Activated effector memory CD4-positive, alpha-beta T cell treated with anti-CD3 and anti-CD28 coated beads, Interleukin-2, amount 50 U/mL, for 16 hours (primary cell): Measurements from ENCODE around the gene AKR1B1.
"Not testable (repeated sequence)": the region's sequence is repeated elsewhere in the genome, so short reads cannot be mapped to it uniquely, and the experiment has no call there.

Experiments used
- DNase-seq: peaks from one replicate; pipeline ENCODE4 v3.0.0-alpha.2; 2020

AKR1B1 gene

GRCh38 chr7:134458806-134459698 is at the start of gene AKR1B1:
TSS of gene AKR1B1 (minus strand) at chr7:134459100. CDS start at chr7:134459062, 38 bp downstream.
- DNase-seq = peak; percentile 93

- DNase-seq = no peak
Observed at GRCh38 chr7:134505856-134506255, 47.0 kb upstream of the AKR1B1 start.

GRCh38 chr7:134504660-134505164 is 45.8 kb upstream of the AKR1B1 start:
- no peak for DNase-seq

- no peak for DNase-seq
Observed at GRCh38 chr7:134502463-134503371, 43.8 kb upstream of the AKR1B1 start.

GRCh38 chr7:134500982-134501381 is 42.1 kb upstream of the AKR1B1 start:
- DNase-seq = no peak

- no peak for DNase-seq
Observed at GRCh38 chr7:134500406-134500805, 41.5 kb upstream of the AKR1B1 start.

GRCh38 chr7:134495546-134495945 is 36.6 kb upstream of the AKR1B1 start:
- no peak for DNase-seq

- no peak for DNase-seq
Observed at GRCh38 chr7:134493091-134493490, 34.2 kb upstream of the AKR1B1 start.

GRCh38 chr7:134487721-134488120 is 28.8 kb upstream of the AKR1B1 start:
- not testable (repeated sequence) for DNase-seq

GRCh38 chr7:134485203-134485602 is 26.3 kb upstream of the AKR1B1 start:
- DNase-seq = no peak

GRCh38 chr7:134483296-134483695 is 24.4 kb upstream of the AKR1B1 start:
- no peak for DNase-seq

- DNase-seq = no peak
Observed at GRCh38 chr7:134482858-134483257, 24.0 kb upstream of the AKR1B1 start.

GRCh38 chr7:134481167-134481566 is 22.3 kb upstream of the AKR1B1 start:
- DNase-seq = no peak

- no peak for DNase-seq
Observed at GRCh38 chr7:134480730-134481129, 21.8 kb upstream of the AKR1B1 start.

GRCh38 chr7:134480202-134480601 is 21.3 kb upstream of the AKR1B1 start:
- DNase-seq = no peak

GRCh38 chr7:134478707-134479106 is 19.8 kb upstream of the AKR1B1 start:
- DNase-seq = no peak

- DNase-seq = no peak
Observed at GRCh38 chr7:134477954-134478353, 19.1 kb upstream of the AKR1B1 start.

- DNase-seq = no peak
Observed at GRCh38 chr7:134476044-134476443, 17.1 kb upstream of the AKR1B1 start.

- no peak for DNase-seq
Observed at GRCh38 chr7:134474828-134475227, 15.9 kb upstream of the AKR1B1 start.

- DNase-seq = no peak
Observed at GRCh38 chr7:134473861-134474291, 15.0 kb upstream of the AKR1B1 start.

GRCh38 chr7:134472572-134473244 is 13.8 kb upstream of the AKR1B1 start:
- DNase-seq = no peak

- no peak for DNase-seq
Observed at GRCh38 chr7:134470864-134471263, 12.0 kb upstream of the AKR1B1 start.

GRCh38 chr7:134469622-134470021 is 10.7 kb upstream of the AKR1B1 start:
- DNase-seq = no peak
